HG02970 (cell line): ENCODE results near the gene VTN.

Experiments used
- ATAC-seq: cut with Tn5 transposase; IDR thresholded peaks from one replicate; pipeline ENCODE4 v1.9.1; 2021; ENCODE audit warnings: mild to moderate bottlenecking, moderate library complexity, moderate number of reproducible peaks; ENCODE audit not compliant: unreplicated experiment, low FRiP score

The VTN gene

DNA sequence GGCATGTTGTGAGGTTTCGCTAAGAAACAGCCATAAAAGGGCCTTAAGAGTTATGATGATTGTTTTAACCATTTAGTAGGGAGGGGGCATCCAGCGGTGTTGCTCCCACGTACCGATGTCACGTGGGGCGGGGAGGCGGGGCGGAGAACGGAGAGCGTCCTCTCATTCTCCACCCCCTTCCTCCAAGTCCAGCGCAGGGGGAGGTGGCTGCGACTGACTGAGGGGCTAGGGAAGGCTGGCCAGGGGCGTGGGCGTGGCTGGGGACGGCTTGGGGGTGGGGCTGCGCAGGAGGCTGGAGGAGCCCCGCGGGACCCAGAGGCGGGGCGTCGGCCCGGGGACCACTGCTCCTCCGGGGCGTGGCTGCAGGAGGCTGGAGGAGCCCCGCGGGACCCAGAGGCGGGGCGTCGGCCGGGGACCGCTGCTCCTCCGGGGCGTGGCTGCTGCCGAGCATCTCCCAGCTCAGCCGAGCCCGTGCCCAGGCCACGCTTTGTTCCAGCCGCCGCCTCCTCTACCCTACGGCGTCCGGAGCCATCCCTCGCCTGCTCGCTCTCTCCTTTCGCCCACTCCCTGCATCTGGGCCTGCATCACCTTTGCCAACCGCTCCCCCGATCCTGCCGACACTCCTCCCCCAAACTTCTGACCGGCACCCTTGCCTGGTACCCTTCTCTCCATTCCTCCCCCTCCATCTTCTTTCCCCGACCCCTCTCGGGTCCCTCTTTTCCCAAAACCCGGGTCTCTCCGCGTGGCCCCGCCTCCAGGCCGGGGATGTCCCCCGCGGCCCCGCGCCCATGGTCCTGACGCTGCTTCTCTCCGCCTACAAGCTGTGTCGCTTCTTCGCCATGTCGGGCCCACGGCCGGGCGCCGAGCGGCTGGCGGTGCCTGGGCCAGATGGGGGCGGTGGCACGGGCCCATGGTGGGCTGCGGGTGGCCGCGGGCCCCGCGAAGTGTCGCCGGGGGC is 1.4 kb upstream of the VTN start, which contains the start of gene SARM1:
TSS of gene SARM1 (plus strand) at position 450 of the 958 bp plus-strand sequence. CDS start at position 789, 339 bp downstream.
- ATAC-seq = peak; percentile 82

- ATAC-seq = no peak
These were observed 617 bp upstream of the VTN start for GRCh38 chr17:28370744-28371103.

DNA sequence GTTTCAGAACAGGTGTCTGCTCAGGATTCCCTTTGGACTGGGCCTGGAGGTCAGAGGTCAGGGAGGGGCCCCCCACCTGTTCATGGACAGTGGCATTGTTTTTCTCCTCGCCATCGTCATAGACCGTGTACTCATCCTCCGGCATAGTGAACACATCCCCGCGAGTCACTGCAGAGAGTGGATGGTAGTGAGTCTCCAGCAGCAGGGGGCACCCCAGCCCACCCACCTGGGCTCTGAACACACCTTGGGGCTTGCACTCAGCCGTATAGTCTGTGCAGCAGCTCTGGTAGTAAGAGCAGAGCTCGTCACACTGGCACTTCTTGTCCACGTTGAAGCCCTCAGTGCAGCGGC is 448 bp downstream of the VTN start:
- no peak for ATAC-seq

GRCh38 chr17:28368915-28369683 is 1.0 kb downstream of the VTN start:
- ATAC-seq = no peak

GRCh38 chr17:28368306-28368831 is 1.7 kb downstream of the VTN start:
- no peak for ATAC-seq

DNA sequence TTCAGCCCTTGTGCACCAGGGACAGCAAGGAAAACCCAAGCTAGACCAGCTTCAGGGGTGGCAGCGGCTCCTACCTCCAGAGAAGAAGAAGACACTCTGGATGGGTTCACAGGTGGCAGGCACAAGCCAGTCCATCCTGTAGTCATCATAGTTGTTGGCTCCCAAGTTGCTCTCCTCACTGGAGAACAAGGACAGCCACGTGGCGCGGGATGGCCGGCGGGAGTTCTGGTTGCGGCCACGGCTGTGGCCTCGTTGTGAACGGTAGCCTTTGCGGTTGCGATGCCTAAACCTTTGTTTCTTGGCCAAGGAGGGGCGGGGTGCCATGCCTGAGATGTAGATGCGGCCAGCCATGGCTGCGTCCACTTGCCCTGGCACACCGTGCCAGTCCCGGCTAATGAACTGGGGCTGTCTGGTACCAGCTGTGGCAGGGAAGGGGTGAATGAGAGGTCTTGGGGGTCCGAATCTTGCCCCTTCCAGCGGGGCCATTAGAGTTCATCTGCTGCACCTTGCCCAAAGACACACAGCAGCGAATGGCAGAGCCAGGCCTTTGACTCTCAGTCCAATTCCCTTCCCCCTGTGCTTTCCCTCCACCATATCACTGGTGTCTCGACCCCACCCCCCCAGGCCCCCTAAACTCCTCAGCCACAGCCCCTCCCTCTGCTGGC is 2.3 kb downstream of the VTN start:
- ATAC-seq = no peak

DNA sequence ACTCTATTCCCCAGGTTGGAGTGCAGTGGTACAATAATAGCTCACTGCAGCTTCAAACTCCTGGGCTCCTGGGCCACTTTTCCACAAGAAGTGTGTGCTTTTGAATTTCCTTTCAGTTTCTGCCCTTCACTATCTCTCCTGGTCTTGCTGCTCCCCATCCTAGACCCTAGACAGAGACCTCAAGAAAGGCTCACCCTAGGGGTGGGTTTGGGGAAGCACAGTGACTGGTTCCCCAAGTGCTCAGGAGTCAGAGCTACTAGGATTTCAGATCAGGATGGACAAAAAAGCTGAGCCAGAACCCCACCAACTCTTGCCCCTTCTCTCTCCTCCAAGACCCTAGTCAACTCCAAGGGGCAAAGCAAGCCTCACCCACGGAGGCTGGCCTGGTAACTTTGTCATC is 3.5 kb downstream of the VTN start:
- ATAC-seq = no peak

DNA sequence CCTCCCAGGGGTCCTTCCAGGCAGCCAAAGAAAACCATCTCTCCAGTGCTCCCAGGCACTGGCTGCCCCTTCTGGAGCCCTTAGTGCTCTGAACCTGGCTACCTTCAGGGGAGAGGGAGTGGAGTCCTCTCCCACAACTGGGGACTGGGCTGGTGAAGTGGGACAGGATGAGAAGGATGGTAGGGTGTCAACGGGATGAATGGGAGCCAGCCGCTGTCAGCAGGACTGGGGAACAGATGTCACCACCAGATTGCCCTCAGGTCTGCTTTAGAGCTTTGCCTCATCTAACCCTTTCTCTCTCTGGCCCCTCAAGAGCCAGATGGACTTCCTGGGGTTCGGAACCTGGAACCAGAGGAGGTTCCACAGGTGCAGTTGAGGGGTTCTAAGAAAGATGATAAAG is 4.6 kb downstream of the VTN start:
- ATAC-seq = no peak

GRCh38 chr17:28364665-28365363 is 5.3 kb downstream of the VTN start, which contains the start of gene SEBOX:
TSS of gene SEBOX (minus strand) at chr17:28365199. CDS start at chr17:28365151, 48 bp downstream.
- no peak for ATAC-seq

DNA sequence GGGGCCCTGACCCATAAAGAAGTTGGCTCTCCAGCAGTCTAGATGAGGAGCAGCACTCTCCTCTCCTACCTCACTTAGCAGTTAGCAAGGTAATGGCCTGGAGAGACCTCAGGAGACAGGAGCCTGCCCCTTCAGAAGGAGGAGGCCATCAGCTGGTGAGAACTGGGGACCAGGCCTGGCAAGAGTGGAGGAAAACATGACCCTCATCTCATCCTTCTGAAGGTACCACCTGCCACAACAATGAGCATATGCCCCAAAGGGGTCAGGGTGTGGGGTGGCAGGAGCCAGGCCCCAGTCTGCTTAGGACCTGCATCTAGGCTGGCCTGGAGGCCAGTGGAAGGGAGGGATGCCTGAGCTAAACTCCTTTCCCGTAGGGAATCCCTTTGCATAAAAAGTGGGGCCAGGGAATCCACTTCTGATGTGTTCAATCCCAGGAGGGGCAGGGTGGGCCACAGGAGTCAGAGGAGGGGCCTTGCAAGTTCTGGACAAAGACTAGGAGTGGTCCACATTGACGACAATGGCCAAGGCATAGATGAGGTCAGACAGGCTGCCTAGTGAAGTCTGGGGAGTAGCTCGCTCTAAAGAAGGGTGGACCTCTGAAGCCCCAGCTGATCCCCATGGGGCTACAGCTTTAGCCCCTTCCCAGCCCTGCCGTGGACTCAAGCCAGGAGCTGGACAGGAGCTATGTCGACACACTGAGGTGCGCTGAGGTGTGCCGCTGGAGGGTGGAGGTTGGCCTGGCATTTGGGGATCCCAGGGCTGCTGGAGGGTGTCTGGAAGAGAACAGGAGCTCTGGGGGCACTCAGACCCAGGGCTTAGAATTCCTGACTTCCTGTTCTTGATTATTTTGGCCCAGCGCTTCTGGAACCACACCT is 6.1 kb downstream of the VTN start:
- no peak for ATAC-seq

DNA sequence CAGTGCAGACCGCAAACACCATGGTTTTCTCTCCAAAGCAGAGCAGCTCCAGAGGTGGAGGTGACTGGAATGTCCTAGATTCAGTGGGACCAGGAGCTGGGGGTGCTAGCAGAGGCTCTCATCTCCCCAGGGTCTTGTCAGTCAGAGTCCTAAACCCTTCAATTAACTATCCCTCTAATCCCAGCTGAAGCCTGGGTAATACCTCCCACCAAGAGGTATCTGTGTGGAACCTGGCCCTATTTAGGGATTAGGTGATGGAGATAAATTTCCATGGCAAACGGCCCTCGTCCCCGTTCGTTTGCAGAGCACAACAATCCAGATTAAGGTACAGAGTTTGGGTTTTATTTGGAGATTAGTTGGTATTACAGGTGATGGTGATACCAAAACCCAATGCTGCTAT is 6.9 kb downstream of the VTN start:
- no peak for ATAC-seq

DNA sequence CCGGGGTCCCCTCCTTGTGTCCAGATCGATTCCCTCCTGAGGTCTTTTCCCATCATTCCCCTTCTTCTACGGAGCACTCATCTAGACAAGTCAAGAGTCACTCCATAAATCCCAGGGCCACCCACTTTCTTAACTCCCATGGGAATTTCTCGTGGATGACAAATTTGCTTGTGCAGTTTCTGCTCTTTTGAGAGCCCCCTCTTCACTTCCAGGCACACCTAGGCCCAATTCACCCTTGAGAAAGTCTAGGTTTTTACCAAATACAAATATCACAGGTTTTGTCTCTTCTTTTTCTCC is 12.3 kb downstream of the VTN start:
- no peak for ATAC-seq

GRCh38 chr17:28357061-28357900 is 12.8 kb downstream of the VTN start, which contains the start of gene POLDIP2:
TSS of gene POLDIP2 (minus strand) at chr17:28357527. CDS start at chr17:28357448, 79 bp downstream.
- ATAC-seq = peak; percentile 98

GRCh38 chr17:28350271-28350670 is 19.8 kb downstream of the VTN start:
- ATAC-seq = no peak

DNA sequence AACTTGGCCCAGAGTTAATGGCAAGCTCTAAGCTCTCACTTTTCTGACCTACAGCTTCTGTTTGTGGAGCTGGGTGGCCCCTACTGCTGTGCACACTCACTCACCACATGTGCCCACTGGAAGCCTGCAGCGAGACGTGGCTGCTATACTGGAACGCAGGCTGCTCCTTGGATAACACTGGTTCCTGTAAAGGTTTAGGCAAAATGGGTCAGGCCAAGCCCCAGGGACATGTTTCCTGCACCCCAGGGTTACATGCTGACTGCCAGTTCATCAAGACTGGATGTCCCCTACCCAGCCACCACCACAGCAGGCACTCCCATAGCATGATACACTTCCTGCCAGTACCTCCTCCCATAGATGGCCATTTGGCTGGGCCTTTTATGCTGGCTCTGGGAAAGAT is 21.1 kb downstream of the VTN start:
- ATAC-seq = no peak

- ATAC-seq = no peak
These were observed 22.7 kb downstream of the VTN start for GRCh38 chr17:28347261-28347891.

GRCh38 chr17:28346746-28347246 is 23.3 kb downstream of the VTN start:
- ATAC-seq = no peak

DNA sequence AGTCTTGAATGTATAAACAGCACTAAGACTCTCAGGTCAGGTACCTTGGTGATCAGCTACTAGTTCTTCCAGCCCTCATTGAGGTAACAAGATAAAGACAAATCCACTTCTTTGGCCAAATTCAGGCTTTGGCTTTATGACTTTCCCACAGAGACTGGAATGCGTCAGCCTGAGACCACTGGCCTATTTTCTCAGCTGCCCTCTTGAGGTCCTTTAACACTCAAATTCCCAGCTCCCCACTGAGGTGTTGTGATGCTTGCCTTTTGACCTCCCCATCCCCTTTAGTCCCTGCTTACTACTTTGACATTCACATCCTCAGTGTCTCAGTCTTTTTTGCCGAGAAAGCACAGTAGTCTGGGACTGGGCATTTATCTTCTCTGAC is 23.9 kb downstream of the VTN start:
- ATAC-seq = no peak
